K562 treated with DMSO at 1 percent for 4 hours (cell line): Measurements from ENCODE around the gene KLC4. TPM values are rescaled to one million over a fixed set of nuclear protein-coding genes. Genes with fewer than 3 reads are reported as not detected.

Source experiments
- total RNA-seq: library from RNA; unstranded; fragments of 300-600 nt; gene quantifications from 2 replicates; pipeline ENCODE4 v1.2.3, GENCODE V29; 2022; ENCODE audit not compliant: insufficient read depth

The KLC4 gene
- total RNA-seq, result 33.5 and 36.4 TPM in 2 replicates

DNA sequence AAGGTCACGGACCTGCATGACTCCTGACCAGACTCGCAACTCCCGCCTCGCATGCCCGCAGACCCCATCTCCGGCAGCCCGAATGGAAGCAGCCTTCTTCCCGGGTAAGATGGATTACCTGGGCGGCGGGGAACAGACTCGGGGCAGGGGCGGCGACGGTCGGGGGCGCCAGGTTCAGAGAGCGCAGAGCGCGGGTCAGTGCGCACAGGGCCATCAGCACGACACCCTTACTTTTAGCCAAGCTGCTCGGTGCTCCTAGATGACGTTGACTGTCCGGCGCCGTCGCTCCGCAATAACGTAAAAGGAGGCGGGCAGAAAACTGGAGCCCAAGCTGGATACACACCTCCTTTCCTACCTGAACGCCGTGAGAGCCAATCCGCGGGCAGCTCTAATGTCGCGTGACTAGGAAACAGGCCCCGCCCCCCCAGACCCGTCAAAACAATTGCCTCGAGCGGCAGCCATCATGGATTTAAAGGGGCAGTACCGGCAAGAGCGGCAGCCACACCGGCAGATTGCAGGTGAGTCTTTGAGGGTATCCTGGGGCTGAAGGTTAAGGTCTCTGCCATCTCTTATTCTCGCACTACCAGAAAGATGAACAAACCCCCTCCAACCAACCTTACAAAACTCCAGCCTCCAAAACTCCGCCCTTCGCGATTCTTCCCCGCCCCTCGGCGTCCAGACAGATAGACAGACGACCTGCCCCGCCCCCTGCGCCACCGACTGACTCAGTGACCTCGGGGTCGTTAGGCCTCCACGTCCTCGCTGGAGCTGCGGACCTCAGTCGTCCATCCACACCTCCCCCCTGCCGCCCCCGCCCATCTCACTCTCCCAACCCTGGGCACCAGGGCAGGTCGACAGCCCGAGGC is at the start of gene KLC4, which contains the start of gene MRPL2:
KLC4 (plus strand) TSS at position 464 of the 866 bp plus-strand sequence. CDS start 1,705 bp downstream, outside the sequence.
MRPL2 (minus strand) TSS at position 267 of the 866 bp plus-strand sequence; CDS start at position 214, 53 bp downstream.

DNA sequence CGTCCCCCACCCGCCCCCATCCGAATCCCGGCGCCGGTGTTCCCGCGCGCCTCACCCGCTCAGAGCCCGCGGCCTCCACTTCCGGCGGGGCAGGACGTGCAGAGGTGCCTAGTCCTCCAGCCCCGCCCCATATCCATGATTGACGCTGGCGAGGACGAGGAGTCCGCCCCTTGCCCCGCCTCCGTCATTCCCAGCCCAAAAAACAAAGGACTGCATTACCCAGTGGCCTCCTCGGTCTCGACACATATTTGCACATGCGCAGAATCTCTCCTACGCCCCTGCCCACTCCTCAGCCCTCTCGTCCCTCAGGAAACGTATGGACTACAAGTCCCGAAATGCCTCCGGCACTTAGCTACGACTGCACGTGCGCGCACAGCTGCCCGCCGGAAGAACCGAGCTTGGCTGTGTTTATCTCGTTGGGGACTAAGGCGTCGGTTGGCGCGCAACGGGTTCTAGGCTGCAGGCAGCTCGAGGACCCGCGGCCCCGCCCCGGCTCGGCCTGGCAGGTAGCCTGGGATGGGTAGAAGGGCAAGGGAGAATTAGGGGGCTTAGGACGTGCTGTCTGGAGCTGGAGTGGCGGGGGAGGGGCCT is 45.5 kb upstream of the KLC4 start, which contains the start of the genes KLHDC3 and MEA1:
KLHDC3 (plus strand) TSS at position 407 of the 591 bp plus-strand sequence. CDS start 2,944 bp downstream, outside the sequence.
MEA1 (minus strand) TSS at position 104 of the 591 bp plus-strand sequence. CDS start 133 bp downstream, outside the sequence.

DNA sequence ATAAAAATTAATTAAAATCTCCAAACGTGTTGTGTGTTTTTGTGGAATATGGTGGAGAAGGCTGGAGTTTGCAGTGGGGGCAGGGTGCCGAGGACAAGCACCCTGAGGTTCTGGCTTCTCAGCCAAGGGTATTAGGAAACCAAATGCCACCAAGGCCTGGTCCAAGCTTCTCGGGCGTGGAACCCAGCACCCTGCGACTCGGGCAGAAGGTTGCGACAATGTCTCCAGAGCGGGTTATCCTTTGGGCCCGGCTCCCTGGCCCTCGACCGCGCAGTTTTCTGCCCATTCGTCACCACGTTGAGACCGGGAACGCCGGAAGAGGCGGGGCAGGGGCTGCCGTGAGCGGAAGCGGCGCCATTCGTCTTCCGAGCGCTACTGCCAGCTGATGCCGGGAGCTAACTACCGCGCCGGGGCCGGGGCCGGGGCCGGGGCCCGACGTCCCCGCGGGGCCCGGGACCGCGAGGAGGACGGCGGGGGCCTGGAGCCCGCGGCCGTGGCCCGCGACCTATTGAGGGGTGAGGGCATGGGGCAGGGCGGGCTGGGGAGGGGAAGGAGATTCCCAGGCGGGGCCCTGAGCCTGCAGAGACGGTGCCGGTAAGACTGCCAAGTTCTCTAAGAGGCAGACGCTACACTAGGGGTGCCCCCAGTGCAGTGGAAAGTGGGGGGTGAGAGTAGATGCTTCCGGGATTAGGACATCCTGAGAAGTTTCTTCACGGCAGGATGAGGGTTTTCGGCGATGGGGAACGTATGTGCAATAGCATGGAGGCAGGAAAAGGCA is 38.0 kb upstream of the KLC4 start, which contains the start of gene RRP36:
RRP36 (plus strand) TSS at position 354 of the 778 bp plus-strand sequence; CDS start at position 386, 32 bp downstream.

DNA sequence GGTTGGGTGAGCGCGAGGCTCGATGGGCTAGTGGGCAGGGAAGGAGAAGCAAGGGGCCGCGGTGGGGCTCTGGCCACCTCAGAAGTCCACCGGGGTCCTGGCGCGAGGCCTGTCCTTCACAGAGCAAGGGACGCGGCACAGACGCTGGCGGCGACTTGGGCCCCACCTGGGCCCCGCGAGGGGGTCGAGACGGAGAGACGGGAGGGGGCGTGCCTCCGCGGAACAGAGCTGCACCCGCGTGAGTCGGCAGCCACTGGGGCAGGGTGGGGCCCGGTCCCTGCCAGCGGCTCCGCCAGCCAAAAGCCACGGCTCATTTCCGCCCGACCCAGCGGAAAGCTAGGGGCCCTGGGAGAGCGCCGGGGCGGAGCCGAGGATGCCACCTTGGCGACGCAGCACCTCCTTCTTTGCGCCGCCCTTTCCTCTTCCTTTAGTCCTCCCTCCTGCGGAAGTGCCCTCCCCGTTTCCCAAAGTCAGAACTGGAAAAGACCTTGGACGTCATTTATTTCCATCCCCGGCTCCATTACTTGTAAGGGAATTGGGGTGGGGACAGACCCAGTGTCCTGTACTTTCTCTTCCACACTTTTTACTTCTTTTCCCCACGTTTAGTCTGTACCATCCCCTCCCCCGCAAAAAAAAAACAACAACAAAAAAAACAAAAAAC is 5.8 kb upstream of the KLC4 start, which contains the start of gene CUL7:
CUL7 (minus strand) TSS at position 307 of the 661 bp plus-strand sequence. CDS start 1,063 bp downstream, outside the sequence.

DNA sequence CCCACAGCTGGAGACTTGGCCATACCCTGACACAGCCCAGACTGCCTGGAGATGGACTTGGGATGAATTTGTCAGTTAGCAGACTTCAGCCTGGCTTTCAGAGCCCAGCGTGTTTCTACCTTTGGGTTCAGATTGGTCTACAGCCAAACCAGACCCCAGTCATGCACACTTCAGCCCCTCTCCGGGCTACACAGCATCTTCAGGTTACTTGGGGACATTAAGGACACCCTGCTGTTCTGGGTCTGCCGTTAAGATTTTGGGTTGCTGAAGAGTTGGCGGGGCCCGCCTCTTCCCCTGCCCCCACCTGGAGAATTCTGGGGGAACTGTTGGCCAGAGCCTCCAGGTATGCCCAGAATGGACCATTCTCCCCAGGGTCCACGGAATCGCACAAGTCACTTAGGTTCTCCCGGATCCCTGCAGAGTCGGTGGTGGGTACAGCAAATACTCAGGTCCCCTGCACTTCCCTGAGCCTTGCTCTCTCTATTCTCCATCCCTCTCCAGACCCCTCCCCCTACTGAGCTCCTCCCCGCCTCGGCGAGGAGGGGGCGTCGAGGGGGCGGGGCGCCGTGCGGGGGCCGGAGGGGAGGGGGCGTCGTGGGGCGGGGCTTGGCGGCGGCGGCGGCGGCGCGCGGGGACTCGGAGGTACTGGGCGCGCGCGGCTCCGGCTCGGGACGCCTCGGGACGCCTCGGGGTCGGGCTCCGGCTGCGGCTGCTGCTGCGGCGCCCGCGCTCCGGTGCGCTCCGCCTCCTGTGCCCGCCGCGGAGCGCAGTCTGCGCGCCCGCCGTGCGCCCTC is 16.4 kb downstream of the KLC4 start, which contains the start of gene PTK7:
PTK7 (plus strand) TSS at position 645 of the 794 bp plus-strand sequence. CDS start 175 bp downstream, outside the sequence.

Other genes with a start within 250 kb of the KLC4 start
- 98.4 and 99.4 TPM in 2 replicates for gene RPL7L1, start 180.0 kb upstream of the KLC4 start, total RNA-seq
- gene PTCRA, start 143.6 kb upstream of the KLC4 start, total RNA-seq, result not detected in 2 replicates
- gene CNPY3, start 130.2 kb upstream of the KLC4 start, total RNA-seq, result 27.6 and 29.4 TPM in 2 replicates
- gene GNMT, start 98.9 kb upstream of the KLC4 start, total RNA-seq, result 0.99 TPM in 1 of 2 replicates, not detected in the other
- gene PEX6, start 80.5 kb upstream of the KLC4 start, total RNA-seq, result 52.3 and 52.7 TPM in 2 replicates
- gene PPP2R5D, start 75.1 kb upstream of the KLC4 start, total RNA-seq, result 47.6 and 53.3 TPM in 2 replicates
- gene MEA1, start 45.7 kb upstream of the KLC4 start, total RNA-seq, result 70.7 and 80.4 TPM in 2 replicates
- 156 and 168 TPM in 2 replicates for gene KLHDC3, start 45.4 kb upstream of the KLC4 start, total RNA-seq
- 74.9 and 92.3 TPM in 2 replicates for gene RRP36, start 38.0 kb upstream of the KLC4 start, total RNA-seq
- 22.7 and 29.4 TPM in 2 replicates for gene CUL7, start 5.8 kb upstream of the KLC4 start, total RNA-seq
- gene MRPL2, start 197 bp upstream of the KLC4 start, total RNA-seq, result 126 and 131 TPM in 2 replicates
- gene PTK7, start 16.7 kb downstream of the KLC4 start, total RNA-seq, result 10.4 and 12.0 TPM in 2 replicates
- gene SRF, start 111.6 kb downstream of the KLC4 start, total RNA-seq, result 33.6 and 38.1 TPM in 2 replicates
- gene CUL9, start 122.6 kb downstream of the KLC4 start, total RNA-seq, result 12.5 and 20.5 TPM in 2 replicates
- 204 and 307 TPM in 2 replicates for gene DNPH1, start 169.8 kb downstream of the KLC4 start, total RNA-seq
- gene TTBK1, start 183.8 kb downstream of the KLC4 start, total RNA-seq, result not detected in 2 replicates
- not detected in 2 replicates for gene SLC22A7, start 238.6 kb downstream of the KLC4 start, total RNA-seq
- not detected in 2 replicates for gene CRIP3, start 249.2 kb downstream of the KLC4 start, total RNA-seq